Fibroblast of pulmonary artery (primary cell): Measurements from ENCODE around the gene B3GALNT2.

Experiments used
- DNase-seq: peaks from one replicate; pipeline ENCODE4 v3.0.0-alpha.2; 2010; ENCODE audit warnings: low read depth
- H3K4me3 ChIP-seq: replicated peaks from 2 replicates; pipeline ENCODE4 v1.5.1; 2011; ENCODE audit warnings: low read depth, mild to moderate bottlenecking, control low read depth, low read length, moderate library complexity
- TF ChIP-seq, protein P1 (sequence below): IDR thresholded peaks from 2 replicates; pipeline ENCODE4 v1.5.1; 2011; ENCODE audit warnings: mild to moderate bottlenecking, control low read depth, low read length, inconsistent platforms; ENCODE audit errors: missing control alignments

B3GALNT2 gene

DNA sequence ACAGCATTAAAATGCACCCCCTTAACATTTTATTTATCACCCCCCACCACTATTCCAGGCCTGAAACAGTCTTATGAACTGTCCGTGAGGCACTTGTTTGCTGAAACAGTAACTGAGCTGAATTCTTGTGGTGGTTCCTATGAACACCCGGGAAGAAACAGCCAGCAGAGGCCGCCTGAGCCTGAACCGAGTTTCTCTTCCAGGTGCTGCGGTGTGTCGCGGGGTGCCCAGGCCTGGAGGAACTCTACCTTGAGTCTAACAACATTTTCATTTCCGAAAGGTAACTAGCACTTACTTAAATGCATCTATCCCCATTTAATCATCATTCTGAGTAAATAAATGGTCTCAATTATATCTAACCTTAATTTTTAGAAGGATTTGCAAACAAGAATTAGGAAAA, 70.3 kb downstream of the B3GALNT2 start:
- TF ChIP-seq, protein P1, sequence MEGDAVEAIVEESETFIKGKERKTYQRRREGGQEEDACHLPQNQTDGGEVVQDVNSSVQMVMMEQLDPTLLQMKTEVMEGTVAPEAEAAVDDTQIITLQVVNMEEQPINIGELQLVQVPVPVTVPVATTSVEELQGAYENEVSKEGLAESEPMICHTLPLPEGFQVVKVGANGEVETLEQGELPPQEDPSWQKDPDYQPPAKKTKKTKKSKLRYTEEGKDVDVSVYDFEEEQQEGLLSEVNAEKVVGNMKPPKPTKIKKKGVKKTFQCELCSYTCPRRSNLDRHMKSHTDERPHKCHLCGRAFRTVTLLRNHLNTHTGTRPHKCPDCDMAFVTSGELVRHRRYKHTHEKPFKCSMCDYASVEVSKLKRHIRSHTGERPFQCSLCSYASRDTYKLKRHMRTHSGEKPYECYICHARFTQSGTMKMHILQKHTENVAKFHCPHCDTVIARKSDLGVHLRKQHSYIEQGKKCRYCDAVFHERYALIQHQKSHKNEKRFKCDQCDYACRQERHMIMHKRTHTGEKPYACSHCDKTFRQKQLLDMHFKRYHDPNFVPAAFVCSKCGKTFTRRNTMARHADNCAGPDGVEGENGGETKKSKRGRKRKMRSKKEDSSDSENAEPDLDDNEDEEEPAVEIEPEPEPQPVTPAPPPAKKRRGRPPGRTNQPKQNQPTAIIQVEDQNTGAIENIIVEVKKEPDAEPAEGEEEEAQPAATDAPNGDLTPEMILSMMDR = no peak
- DNase-seq = no peak
- no peak overlapping the region for H3K4me3 ChIP-seq

DNA sequence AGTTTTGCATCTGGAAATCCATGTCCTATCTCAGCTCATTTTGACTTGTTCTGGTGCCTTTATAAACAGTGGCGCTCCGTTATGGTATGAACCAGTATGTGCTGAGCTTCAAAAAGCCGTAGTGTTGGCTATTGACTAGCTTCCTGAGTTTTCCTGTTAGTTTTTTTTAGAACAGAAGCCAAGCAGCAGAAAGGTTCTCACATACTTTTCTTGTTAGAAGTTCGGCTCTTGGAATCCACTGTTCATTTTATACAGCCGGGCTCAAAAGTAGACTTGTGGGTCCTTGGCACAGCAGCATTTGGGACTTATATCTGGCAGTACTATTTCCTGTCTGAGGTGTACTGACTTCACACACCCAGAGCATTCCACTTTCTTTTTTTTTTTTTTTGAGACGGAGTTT, 73.3 kb downstream of the B3GALNT2 start:
- TF ChIP-seq, protein P1 = no peak
- peak; percentile 31 for DNase-seq

GRCh38 chr1:235429143-235429542, 75.1 kb downstream of the B3GALNT2 start:
- no peak overlapping the region for H3K4me3 ChIP-seq
- DNase-seq = no peak
- TF ChIP-seq, protein P1 = no peak

More for the DNA sequence above, 73.3 kb downstream of the B3GALNT2 start:
- H3K4me3 ChIP-seq = no peak overlapping the region

DNA sequence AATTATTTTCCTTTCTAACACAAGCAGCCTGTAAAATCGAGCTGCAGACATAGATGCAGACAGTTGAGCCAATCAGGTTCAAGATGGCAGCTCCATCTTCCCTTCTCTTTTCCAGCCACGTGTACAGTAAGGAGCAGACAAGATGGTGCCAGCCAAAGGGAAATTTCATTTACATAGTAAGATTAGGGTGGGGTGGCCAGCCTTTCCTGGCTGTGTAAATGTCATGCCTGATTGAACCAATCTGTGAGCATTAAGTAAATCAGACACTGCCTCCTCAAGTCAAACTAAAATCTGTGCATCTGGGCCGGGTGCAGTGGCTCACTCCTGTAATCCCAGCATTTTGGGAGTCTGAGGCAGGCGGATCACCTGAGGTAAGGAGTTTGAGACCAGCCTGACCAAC, 76.8 kb downstream of the B3GALNT2 start:
- no peak for DNase-seq
- H3K4me3 ChIP-seq = no peak overlapping the region
- TF ChIP-seq, protein P1 = no peak

GRCh38 chr1:235426680-235427079, 77.6 kb downstream of the B3GALNT2 start:
- TF ChIP-seq, protein P1 = no peak
- H3K4me3 ChIP-seq = no peak overlapping the region
- no peak for DNase-seq

GRCh38 chr1:235426143-235426542, 78.1 kb downstream of the B3GALNT2 start:
- no peak for DNase-seq
- no peak overlapping the region for H3K4me3 ChIP-seq
- TF ChIP-seq, protein P1 = no peak

DNA sequence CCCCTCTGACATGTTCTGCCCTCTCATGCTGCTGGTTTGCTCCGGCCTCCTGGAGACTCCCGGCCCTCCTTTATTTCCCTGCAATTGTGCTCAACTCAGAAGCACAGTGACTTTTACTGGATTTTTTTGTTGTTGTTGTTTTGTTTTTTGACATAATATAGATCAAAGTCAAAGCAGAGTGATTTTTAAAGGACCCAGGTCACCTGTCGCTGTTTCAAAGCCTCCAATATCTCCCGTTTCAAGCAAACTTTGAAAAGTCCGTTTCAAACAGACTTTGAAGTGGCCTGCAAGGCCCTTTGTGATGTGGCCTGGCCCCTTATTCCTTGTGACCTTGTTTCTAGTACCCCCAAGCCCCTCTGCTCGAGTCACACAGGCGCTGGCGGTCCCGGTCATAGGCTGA, 78.9 kb downstream of the B3GALNT2 start:
- DNase-seq = no peak
- TF ChIP-seq, protein P1 = no peak

More for the DNA sequence above, 78.9 kb downstream of the B3GALNT2 start:
- no peak overlapping the region for H3K4me3 ChIP-seq
